ENCODE measurements around the gene CENPW. TPM values are rescaled to one million over a fixed set of nuclear protein-coding genes. Genes with fewer than 3 reads are reported as not detected.

Gene CENPW
- total and polyA plus RNA-seq, 2 of the 4 experiments (the other 2 are of a cell fraction), result 8.2 to 19.3 TPM

DNA sequence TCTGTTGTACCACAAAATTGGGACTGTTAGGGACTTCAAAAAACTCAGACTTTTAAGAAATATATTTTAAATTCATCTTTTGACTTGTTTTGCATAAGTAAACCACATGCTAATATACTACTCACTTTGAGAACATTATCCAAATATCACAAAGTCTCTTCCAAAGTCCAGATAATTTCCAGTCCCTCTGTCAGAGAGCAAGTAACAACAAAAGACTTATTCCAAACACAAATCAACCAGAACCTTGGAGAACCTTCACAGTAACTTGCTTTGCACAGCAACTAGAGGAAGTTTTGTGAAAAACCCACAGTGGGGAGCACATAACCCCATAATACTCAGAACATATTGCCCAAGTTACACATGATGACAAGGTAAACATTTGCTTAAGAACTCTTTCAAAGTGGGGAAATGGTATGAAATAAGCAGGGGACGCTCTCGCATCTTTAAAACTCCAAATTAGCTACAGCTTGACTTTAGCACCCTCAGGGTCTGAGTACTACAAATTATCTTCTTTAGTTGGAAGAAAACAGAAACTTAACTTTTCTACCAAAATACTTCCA, 37.8 kb downstream of the CENPW start:
- H3K27me3 ChIP-seq (ENCODE audit: control insufficient read depth, insufficient read depth, low read length), result no peaks in the 10 kb centered on the region
- no peaks in the 10 kb centered on the region for H3K79me1 ChIP-seq (ENCODE audit: low read depth in 1 of 2, low read length in 2 of 2)
- no peak overlapping the region for H3K56ac ChIP-seq (ENCODE audit: extremely low read depth, insufficient read depth, low read length)
- in situ Hi-C loops (cut with MboI; ENCODE audit: low sequenced_read_pairs), result no loop called here
- H2BK5ac ChIP-seq (ENCODE audit: low read depth, low read length, poor library complexity, severe bottlenecking), result no peak overlapping the region
- no peak overlapping the region for H2BK15ac ChIP-seq (ENCODE audit: low read depth, low read length)
- no peak overlapping the region for H3K18ac ChIP-seq (ENCODE audit: low read depth, low read length)
- ATAC-seq (ENCODE audit: low read depth) (no peak), DNase-seq (no peak)
- H3K4me1 ChIP-seq (ENCODE audit: control insufficient read depth, insufficient read depth, low read length), result no peaks in the 10 kb centered on the region
- no peak overlapping the region for H4K5ac ChIP-seq (ENCODE audit: low read depth, low read length)
- H4K91ac ChIP-seq (ENCODE audit: insufficient read depth, low read depth, low read length), result no peak overlapping the region
- no peak overlapping the region for H3K4ac ChIP-seq (ENCODE audit: low read depth, low read length)
- dilution Hi-C loops (cut with HindIII; ENCODE audit: low sequenced_read_pairs, unreplicated experiment), result no loop called here
- TF ChIP-seq, protein P1, sequence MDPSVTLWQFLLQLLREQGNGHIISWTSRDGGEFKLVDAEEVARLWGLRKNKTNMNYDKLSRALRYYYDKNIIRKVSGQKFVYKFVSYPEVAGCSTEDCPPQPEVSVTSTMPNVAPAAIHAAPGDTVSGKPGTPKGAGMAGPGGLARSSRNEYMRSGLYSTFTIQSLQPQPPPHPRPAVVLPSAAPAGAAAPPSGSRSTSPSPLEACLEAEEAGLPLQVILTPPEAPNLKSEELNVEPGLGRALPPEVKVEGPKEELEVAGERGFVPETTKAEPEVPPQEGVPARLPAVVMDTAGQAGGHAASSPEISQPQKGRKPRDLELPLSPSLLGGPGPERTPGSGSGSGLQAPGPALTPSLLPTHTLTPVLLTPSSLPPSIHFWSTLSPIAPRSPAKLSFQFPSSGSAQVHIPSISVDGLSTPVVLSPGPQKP (IDR thresholded peaks at IDR 0.05; ENCODE audit: borderline replicate concordance, low read depth, low read length), result no peak
- TF ChIP-seq POLR2A (IDR thresholded peaks at IDR 0.05; ENCODE audit: low read depth, low read length), result no peak
- TF ChIP-seq, protein P2, sequence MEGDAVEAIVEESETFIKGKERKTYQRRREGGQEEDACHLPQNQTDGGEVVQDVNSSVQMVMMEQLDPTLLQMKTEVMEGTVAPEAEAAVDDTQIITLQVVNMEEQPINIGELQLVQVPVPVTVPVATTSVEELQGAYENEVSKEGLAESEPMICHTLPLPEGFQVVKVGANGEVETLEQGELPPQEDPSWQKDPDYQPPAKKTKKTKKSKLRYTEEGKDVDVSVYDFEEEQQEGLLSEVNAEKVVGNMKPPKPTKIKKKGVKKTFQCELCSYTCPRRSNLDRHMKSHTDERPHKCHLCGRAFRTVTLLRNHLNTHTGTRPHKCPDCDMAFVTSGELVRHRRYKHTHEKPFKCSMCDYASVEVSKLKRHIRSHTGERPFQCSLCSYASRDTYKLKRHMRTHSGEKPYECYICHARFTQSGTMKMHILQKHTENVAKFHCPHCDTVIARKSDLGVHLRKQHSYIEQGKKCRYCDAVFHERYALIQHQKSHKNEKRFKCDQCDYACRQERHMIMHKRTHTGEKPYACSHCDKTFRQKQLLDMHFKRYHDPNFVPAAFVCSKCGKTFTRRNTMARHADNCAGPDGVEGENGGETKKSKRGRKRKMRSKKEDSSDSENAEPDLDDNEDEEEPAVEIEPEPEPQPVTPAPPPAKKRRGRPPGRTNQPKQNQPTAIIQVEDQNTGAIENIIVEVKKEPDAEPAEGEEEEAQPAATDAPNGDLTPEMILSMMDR (conservative IDR thresholded peaks at IDR 0.05; ENCODE audit: low read depth, low read length), result no peak
- no peak for TF ChIP-seq RCOR1 (IDR thresholded peaks at IDR 0.05; ENCODE audit: insufficient replicate concordance, low read length)
- no peak for TF ChIP-seq FOS (IDR thresholded peaks at IDR 0.05; ENCODE audit: low read depth, low read length)
- no peak for TF ChIP-seq RFX5 (IDR thresholded peaks at IDR 0.05; ENCODE audit: low read depth, low read length)
- TF ChIP-seq NFE2L2 (IDR thresholded peaks at IDR 0.05; ENCODE audit: low read depth, low read length), result no peak
- no peak for TF ChIP-seq RAD21 (IDR thresholded peaks at IDR 0.05; ENCODE audit: low read length)
- TF ChIP-seq CHD1 (IDR thresholded peaks at IDR 0.05; ENCODE audit: low read depth, low read length), result no peak
- TF ChIP-seq, protein P3, sequence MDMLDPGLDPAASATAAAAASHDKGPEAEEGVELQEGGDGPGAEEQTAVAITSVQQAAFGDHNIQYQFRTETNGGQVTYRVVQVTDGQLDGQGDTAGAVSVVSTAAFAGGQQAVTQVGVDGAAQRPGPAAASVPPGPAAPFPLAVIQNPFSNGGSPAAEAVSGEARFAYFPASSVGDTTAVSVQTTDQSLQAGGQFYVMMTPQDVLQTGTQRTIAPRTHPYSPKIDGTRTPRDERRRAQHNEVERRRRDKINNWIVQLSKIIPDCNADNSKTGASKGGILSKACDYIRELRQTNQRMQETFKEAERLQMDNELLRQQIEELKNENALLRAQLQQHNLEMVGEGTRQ (IDR thresholded peaks at IDR 0.05; ENCODE audit: low read depth, low read length), result no peak
- no peak for TF ChIP-seq MAFK (IDR thresholded peaks at IDR 0.05; ENCODE audit: low read depth, low read length)
- no peak overlapping the region for H3K27ac ChIP-seq (ENCODE audit: insufficient read depth, low read length)
- ChIA-PET POLR2A (ENCODE audit: unreplicated experiment) (no interaction called here), CTCF (no interaction called here)
- H3K4me2 ChIP-seq (ENCODE audit: low read depth, low read length), result no peak overlapping the region
- H2AK9ac ChIP-seq (replicated peaks; ENCODE audit: low read depth, low read length, poor library complexity), result no peak overlapping the region
- H2AFZ ChIP-seq (replicated peaks; ENCODE audit: low read length, poor library complexity), result no peak overlapping the region
- no TSS peak for BruUV-seq (replicated peaks)
- H3K9me1 ChIP-seq (ENCODE audit: insufficient read depth, low read length), result no peaks in the 10 kb centered on the region
- H3K9me3 ChIP-seq (ENCODE audit: control insufficient read depth, insufficient read depth, low read length), result 0 out of 2 replicates have a peak, but pooled peaks cover 2% of the 10 kb centered on the region
- no peak overlapping the region for H3K14ac ChIP-seq (replicated peaks; ENCODE audit: low read depth, low read length)
- H4K20me1 ChIP-seq (ENCODE audit: insufficient read depth, low read length), result no peaks in the 10 kb centered on the region
- H3K4me3 ChIP-seq (ENCODE audit: insufficient read depth, low read depth, low read length), result no peak overlapping the region
- no peaks in the 10 kb centered on the region for H3K36me3 ChIP-seq (ENCODE audit: control insufficient read depth, insufficient read depth, low read length)
- no peak overlapping the region for H2AK5ac ChIP-seq (ENCODE audit: low read depth, low read length)
- H4K8ac ChIP-seq (ENCODE audit: low read depth in 2 of 2, low read length in 2 of 2), result no peak overlapping the region
- H3K9ac ChIP-seq (ENCODE audit: low read depth, low read length), result no peak overlapping the region
- no peak overlapping the region for H3K23ac ChIP-seq (ENCODE audit: low read depth, low read length)
- intact Hi-C loops (cut with micrococcal nuclease), result no loop called here
- H2BK20ac ChIP-seq (ENCODE audit: low read depth, low read length), result no peak overlapping the region
- no peak overlapping the region for H2BK120ac ChIP-seq (ENCODE audit: low read depth, low read length)
- no CpG with 5 or more reads among the region's 2 CpGs for WGBS, 2 experiments (ENCODE audit: extremely low coverage in 2 of 2, insufficient read length in 1 of 2)

Data from IMR-90 (cell line).